NT2/D1 (cell line): Measurements from ENCODE around the gene AXIN1.

Source experiments
- SUZ12 ChIP-seq: IDR thresholded peaks from 2 replicates; pipeline ENCODE4 v1.6.1; 2011; ENCODE audit not compliant: insufficient read length, insufficient read depth; ENCODE audit errors: extremely low read depth
- YY1 ChIP-seq: IDR thresholded peaks from 2 replicates; pipeline ENCODE4 v1.6.1; 2011; ENCODE audit not compliant: insufficient read length, insufficient read depth

DNA sequence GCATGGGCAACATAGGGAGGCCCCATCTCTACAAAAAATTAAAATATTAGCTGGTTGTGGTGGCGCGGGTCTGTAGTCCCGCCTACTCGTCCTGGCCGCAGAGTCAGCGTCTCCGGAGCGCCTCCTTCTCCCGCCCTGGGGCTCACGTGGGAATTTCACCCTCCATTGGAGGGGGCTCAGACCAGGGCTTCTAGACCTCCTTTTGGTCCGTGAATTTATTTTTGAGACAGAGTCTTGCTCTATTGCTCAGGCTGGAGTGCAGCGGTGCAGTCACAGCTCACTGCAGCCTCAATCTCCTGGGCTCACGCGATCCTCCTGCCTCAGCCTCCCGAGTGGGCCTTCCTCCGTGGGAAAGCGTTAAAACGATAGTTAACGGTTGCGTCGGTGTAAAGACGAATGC lies 44.1 kb upstream of the AXIN1 start:
- TF ChIP-seq YY1, result no peak
- TF ChIP-seq SUZ12, result no peak
